Gastroesophageal sphincter (tissue), 3 donors: Measurements from ENCODE around the gene IFT81.

Source experiments
- EP300 ChIP-seq: sonication (generic); formaldehyde crosslinking; IDR thresholded peaks from one replicate; pipeline ENCODE4 v1.6.1; 2017; ENCODE audit warnings: antibody characterized with exemption, mild to moderate bottlenecking
- POLR2A ChIP-seq, 2 donors: fragments of 450-650 bp; IDR thresholded peaks; one replicate each; pipeline ENCODE4 v1.6.1; 2017; ENCODE audit warnings: antibody characterized with exemption in 2 of 2, mild to moderate bottlenecking in 2 of 2, moderate library complexity in 1 of 2
- POLR2AphosphoS5 ChIP-seq: sonication (generic); formaldehyde crosslinking; IDR thresholded peaks from one replicate; pipeline ENCODE4 v1.6.1; 2017; ENCODE audit warnings: antibody characterized with exemption
- TF ChIP-seq, protein P1 (sequence below), 4 experiments: fragments of 200-600 bp in 2 of 4; fragments of 450-650 bp in 2 of 4; sonication (generic) in 1 of 4; IDR thresholded peaks; one replicate each; pipeline ENCODE4 v1.5.1; 2017 to 2019; ENCODE audit warnings: antibody characterized with exemption in 4 of 4, mild to moderate bottlenecking in 2 of 4, moderate library complexity in 2 of 4

- TF ChIP-seq, protein P1, sequence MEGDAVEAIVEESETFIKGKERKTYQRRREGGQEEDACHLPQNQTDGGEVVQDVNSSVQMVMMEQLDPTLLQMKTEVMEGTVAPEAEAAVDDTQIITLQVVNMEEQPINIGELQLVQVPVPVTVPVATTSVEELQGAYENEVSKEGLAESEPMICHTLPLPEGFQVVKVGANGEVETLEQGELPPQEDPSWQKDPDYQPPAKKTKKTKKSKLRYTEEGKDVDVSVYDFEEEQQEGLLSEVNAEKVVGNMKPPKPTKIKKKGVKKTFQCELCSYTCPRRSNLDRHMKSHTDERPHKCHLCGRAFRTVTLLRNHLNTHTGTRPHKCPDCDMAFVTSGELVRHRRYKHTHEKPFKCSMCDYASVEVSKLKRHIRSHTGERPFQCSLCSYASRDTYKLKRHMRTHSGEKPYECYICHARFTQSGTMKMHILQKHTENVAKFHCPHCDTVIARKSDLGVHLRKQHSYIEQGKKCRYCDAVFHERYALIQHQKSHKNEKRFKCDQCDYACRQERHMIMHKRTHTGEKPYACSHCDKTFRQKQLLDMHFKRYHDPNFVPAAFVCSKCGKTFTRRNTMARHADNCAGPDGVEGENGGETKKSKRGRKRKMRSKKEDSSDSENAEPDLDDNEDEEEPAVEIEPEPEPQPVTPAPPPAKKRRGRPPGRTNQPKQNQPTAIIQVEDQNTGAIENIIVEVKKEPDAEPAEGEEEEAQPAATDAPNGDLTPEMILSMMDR (IDR thresholded peaks at IDR 0.05): no peak
- TF ChIP-seq EP300 (no peak), POLR2AphosphoS5 (no peak), POLR2A (IDR thresholded peaks at IDR 0.05) (no peak)
Observed at GRCh38 chr12:110077800-110078199, 46.4 kb upstream of the IFT81 start.
